ENCODE data around the gene HECTD1.

Gene HECTD1

GRCh38 chr14:31154956-31155355 lies 52.6 kb downstream of the HECTD1 start:
- DNase-seq (ENCODE audit: low read depth, low spot score) = no peak
- Histone ChIP-seq H3K9me3 (ENCODE audit: control insufficient read depth, insufficient read depth, low read length) (no peaks in the 10 kb centered on the region), H3K27me3 (ENCODE audit: control insufficient read depth, insufficient read depth, low read length) (no peaks in the 10 kb centered on the region), H3K4me3 (ENCODE audit: low read length) (no peak overlapping the region), H3K27ac (ENCODE audit: low read length) (no peak overlapping the region), H3K4me1 (ENCODE audit: control insufficient read depth, insufficient read depth, low read length) (no peaks in the 10 kb centered on the region), H3K36me3 (ENCODE audit: control insufficient read depth, insufficient read depth, low read length) (0 out of 2 replicates have a peak, but pooled peaks cover 2% of the 10 kb centered on the region)
- WGBS (ENCODE audit: insufficient coverage, insufficient read length) = no CpG with 5 or more reads among the region's 12 CpGs

GRCh38 chr14:31142455-31143087 lies 65.0 kb downstream of the HECTD1 start:
- Histone ChIP-seq H3K4me1 (ENCODE audit: control insufficient read depth, insufficient read depth, low read length) (no peaks in the 10 kb centered on the region), H3K4me3 (ENCODE audit: low read length) (no peak overlapping the region), H3K27ac (ENCODE audit: low read length) (no peak overlapping the region), H3K9me3 (ENCODE audit: control insufficient read depth, insufficient read depth, low read length) (no peaks in the 10 kb centered on the region), H3K36me3 (ENCODE audit: control insufficient read depth, insufficient read depth, low read length) (peaks cover 3% of the 10 kb centered on the region; the same call in 1 of the 2 replicates), H3K27me3 (ENCODE audit: control insufficient read depth, insufficient read depth, low read length) (no peaks in the 10 kb centered on the region)
- WGBS (ENCODE audit: insufficient coverage, insufficient read length) = no CpG with 5 or more reads among the region's 11 CpGs
- DNase-seq (ENCODE audit: low read depth, low spot score) = no peak

- peaks cover 1% of the 10 kb centered on the region; the same call in 1 of the 2 replicates for H3K27me3 ChIP-seq (ENCODE audit: control insufficient read depth, insufficient read depth, low read length)
- WGBS (ENCODE audit: insufficient coverage, insufficient read length) = no CpG with 5 or more reads among the region's 4 CpGs
- peaks cover 8% of the 10 kb centered on the region; the same call in 1 of the 2 replicates for H3K36me3 ChIP-seq (ENCODE audit: control insufficient read depth, insufficient read depth, low read length)
- H3K9me3 ChIP-seq (ENCODE audit: control insufficient read depth, insufficient read depth, low read length) = no peaks in the 10 kb centered on the region
- no peak for DNase-seq (ENCODE audit: low read depth, low spot score)
- H3K27ac ChIP-seq (ENCODE audit: low read length) = no peak overlapping the region
- no peaks in the 10 kb centered on the region for H3K4me1 ChIP-seq (ENCODE audit: control insufficient read depth, insufficient read depth, low read length)
- no peak overlapping the region for H3K4me3 ChIP-seq (ENCODE audit: low read length)
These were observed 68.2 kb downstream of the HECTD1 start for GRCh38 chr14:31139301-31139847.

- DNase-seq (ENCODE audit: low read depth, low spot score) = no peak
- Histone ChIP-seq H3K4me1 (ENCODE audit: control insufficient read depth, insufficient read depth, low read length) (no peaks in the 10 kb centered on the region), H3K27me3 (ENCODE audit: control insufficient read depth, insufficient read depth, low read length) (peaks cover 1% of the 10 kb centered on the region; the same call in 1 of the 2 replicates), H3K9me3 (ENCODE audit: control insufficient read depth, insufficient read depth, low read length) (no peaks in the 10 kb centered on the region), H3K4me3 (ENCODE audit: low read length) (no peak overlapping the region), H3K36me3 (ENCODE audit: control insufficient read depth, insufficient read depth, low read length) (peaks cover 9% of the 10 kb centered on the region; the same call in 1 of the 2 replicates), H3K27ac (ENCODE audit: low read length) (no peak overlapping the region)
- no CpG with 5 or more reads among the region's 2 CpGs for WGBS (ENCODE audit: insufficient coverage, insufficient read length)
These were observed 69.3 kb downstream of the HECTD1 start for GRCh38 chr14:31138301-31138700.

GRCh38 chr14:31137214-31137889 lies 70.2 kb downstream of the HECTD1 start:
- whole genome bisulfite sequencing (ENCODE audit: insufficient coverage, insufficient read length) = no CpG with 5 or more reads among the region's 12 CpGs
- H3K4me3 ChIP-seq (ENCODE audit: low read length) = no peak overlapping the region
- H3K27ac ChIP-seq (ENCODE audit: low read length) = no peak overlapping the region
- DNase-seq (ENCODE audit: low read depth, low spot score) = no peak
- no peaks in the 10 kb centered on the region for H3K9me3 ChIP-seq (ENCODE audit: control insufficient read depth, insufficient read depth, low read length)
- H3K4me1 ChIP-seq (ENCODE audit: control insufficient read depth, insufficient read depth, low read length) = no peaks in the 10 kb centered on the region
- peaks cover 12% of the 10 kb centered on the region; the same call in 1 of the 2 replicates for H3K36me3 ChIP-seq (ENCODE audit: control insufficient read depth, insufficient read depth, low read length)
- peaks cover 1% of the 10 kb centered on the region; the same call in 1 of the 2 replicates for H3K27me3 ChIP-seq (ENCODE audit: control insufficient read depth, insufficient read depth, low read length)

- no CpG with 5 or more reads among the region's 6 CpGs for WGBS (ENCODE audit: insufficient coverage, insufficient read length)
- Histone ChIP-seq H3K4me3 (ENCODE audit: low read length) (no peak overlapping the region), H3K9me3 (ENCODE audit: control insufficient read depth, insufficient read depth, low read length) (no peaks in the 10 kb centered on the region), H3K4me1 (ENCODE audit: control insufficient read depth, insufficient read depth, low read length) (no peaks in the 10 kb centered on the region), H3K36me3 (ENCODE audit: control insufficient read depth, insufficient read depth, low read length) (peaks cover 9% of the 10 kb centered on the region; the same call in 1 of the 2 replicates), H3K27ac (ENCODE audit: low read length) (no peak overlapping the region), H3K27me3 (ENCODE audit: control insufficient read depth, insufficient read depth, low read length) (peaks cover 1% of the 10 kb centered on the region; the same call in 1 of the 2 replicates)
- DNase-seq (ENCODE audit: low read depth, low spot score) = no peak
These were observed 74.5 kb downstream of the HECTD1 start for GRCh38 chr14:31133133-31133532.

GRCh38 chr14:31128601-31129526 lies 78.7 kb downstream of the HECTD1 start:
- Histone ChIP-seq H3K4me3 (ENCODE audit: low read length) (no peak overlapping the region), H3K36me3 (ENCODE audit: control insufficient read depth, insufficient read depth, low read length) (peaks cover 6% of the 10 kb centered on the region; the same call in 1 of the 2 replicates), H3K9me3 (ENCODE audit: control insufficient read depth, insufficient read depth, low read length) (no peaks in the 10 kb centered on the region), H3K27me3 (ENCODE audit: control insufficient read depth, insufficient read depth, low read length) (no peaks in the 10 kb centered on the region), H3K27ac (ENCODE audit: low read length) (no peak overlapping the region), H3K4me1 (ENCODE audit: control insufficient read depth, insufficient read depth, low read length) (no peaks in the 10 kb centered on the region; the same call in 1 of the 2 replicates)
- WGBS (ENCODE audit: insufficient coverage, insufficient read length) = no CpG with 5 or more reads among the region's 18 CpGs
- DNase-seq (ENCODE audit: low read depth, low spot score) = no peak

- DNase-seq (ENCODE audit: low read depth, low spot score) = no peak
- Histone ChIP-seq H3K27me3 (ENCODE audit: control insufficient read depth, insufficient read depth, low read length) (no peaks in the 10 kb centered on the region), H3K4me3 (ENCODE audit: low read length) (no peak overlapping the region), H3K9me3 (ENCODE audit: control insufficient read depth, insufficient read depth, low read length) (no peaks in the 10 kb centered on the region), H3K4me1 (ENCODE audit: control insufficient read depth, insufficient read depth, low read length) (no peaks in the 10 kb centered on the region; the same call in 1 of the 2 replicates), H3K36me3 (ENCODE audit: control insufficient read depth, insufficient read depth, low read length) (peaks cover 3% of the 10 kb centered on the region; the same call in 1 of the 2 replicates), H3K27ac (ENCODE audit: low read length) (no peak overlapping the region)
These were observed 79.9 kb downstream of the HECTD1 start for GRCh38 chr14:31127690-31128089.

GRCh38 chr14:31126680-31127079 lies 80.9 kb downstream of the HECTD1 start:
- Histone ChIP-seq H3K36me3 (ENCODE audit: control insufficient read depth, insufficient read depth, low read length) (peaks cover 7% of the 10 kb centered on the region; the same call in 1 of the 2 replicates), H3K4me1 (ENCODE audit: control insufficient read depth, insufficient read depth, low read length) (no peaks in the 10 kb centered on the region; the same call in 1 of the 2 replicates), H3K4me3 (ENCODE audit: low read length) (no peak overlapping the region), H3K9me3 (ENCODE audit: control insufficient read depth, insufficient read depth, low read length) (no peaks in the 10 kb centered on the region), H3K27me3 (ENCODE audit: control insufficient read depth, insufficient read depth, low read length) (no peaks in the 10 kb centered on the region), H3K27ac (ENCODE audit: low read length) (no peak overlapping the region)
- DNase-seq (ENCODE audit: low read depth, low spot score) = no peak
- WGBS (ENCODE audit: insufficient coverage, insufficient read length) = no CpG with 5 or more reads among the region's 7 CpGs

GRCh38 chr14:31125231-31125630 lies 82.4 kb downstream of the HECTD1 start:
- no CpG with 5 or more reads among the region's 6 CpGs for WGBS (ENCODE audit: insufficient coverage, insufficient read length)
- H3K27ac ChIP-seq (ENCODE audit: low read length) = no peak overlapping the region
- no peaks in the 10 kb centered on the region for H3K27me3 ChIP-seq (ENCODE audit: control insufficient read depth, insufficient read depth, low read length)
- peaks cover 7% of the 10 kb centered on the region; the same call in 1 of the 2 replicates for H3K36me3 ChIP-seq (ENCODE audit: control insufficient read depth, insufficient read depth, low read length)
- H3K9me3 ChIP-seq (ENCODE audit: control insufficient read depth, insufficient read depth, low read length) = no peaks in the 10 kb centered on the region
- no peak overlapping the region for H3K4me3 ChIP-seq (ENCODE audit: low read length)
- no peaks in the 10 kb centered on the region; the same call in 1 of the 2 replicates for H3K4me1 ChIP-seq (ENCODE audit: control insufficient read depth, insufficient read depth, low read length)
- no peak for DNase-seq (ENCODE audit: low read depth, low spot score)
